CD4-positive, alpha-beta T cell treated with Interleukin-2 at 100 ng/mL for 4 hours (primary cell): ENCODE data around the gene CYP26C1.
"Not testable (repeated sequence)": the region's sequence is repeated elsewhere in the genome, so short reads cannot be mapped to it uniquely, and the experiment has no call there.

Experiments used
- DNase-seq: peaks from one replicate; pipeline ENCODE4 v3.0.0-alpha.2; 2020; ENCODE audit warnings: low spot score

The CYP26C1 gene

GRCh38 chr10:93076871-93077270 lies 16.3 kb downstream of the CYP26C1 start:
- DNase-seq, result no peak

GRCh38 chr10:93077860-93078337 lies 17.3 kb downstream of the CYP26C1 start:
- no peak for DNase-seq

- DNase-seq, result no peak
Measured at GRCh38 chr10:93079663-93080349, 19.2 kb downstream of the CYP26C1 start.

- peak; percentile 52 for DNase-seq
Measured at GRCh38 chr10:93080350-93081046, 19.9 kb downstream of the CYP26C1 start.

- no peak for DNase-seq
Measured at GRCh38 chr10:93081318-93081717, 20.7 kb downstream of the CYP26C1 start.

GRCh38 chr10:93081834-93082233 lies 21.2 kb downstream of the CYP26C1 start:
- no peak for DNase-seq

- DNase-seq, result no peak
Measured at GRCh38 chr10:93083743-93084539, 23.3 kb downstream of the CYP26C1 start.

- no peak for DNase-seq
Measured at GRCh38 chr10:93085272-93085859, 24.8 kb downstream of the CYP26C1 start.

- DNase-seq, result no peak
Measured at GRCh38 chr10:93086289-93086688, 25.7 kb downstream of the CYP26C1 start.

GRCh38 chr10:93087846-93088245 lies 27.2 kb downstream of the CYP26C1 start:
- DNase-seq, result no peak

GRCh38 chr10:93088466-93088865 lies 27.9 kb downstream of the CYP26C1 start:
- DNase-seq, result no peak

- no peak for DNase-seq
Measured at GRCh38 chr10:93090619-93091018, 30.0 kb downstream of the CYP26C1 start.

GRCh38 chr10:93091960-93092359 lies 31.4 kb downstream of the CYP26C1 start:
- no peak for DNase-seq

GRCh38 chr10:93095225-93095624 lies 34.6 kb downstream of the CYP26C1 start:
- no peak for DNase-seq

- DNase-seq, result no peak
Measured at GRCh38 chr10:93096901-93097300, 36.3 kb downstream of the CYP26C1 start.

- DNase-seq, result no peak
Measured at GRCh38 chr10:93097386-93097785, 36.8 kb downstream of the CYP26C1 start.

- no peak for DNase-seq
Measured at GRCh38 chr10:93098816-93099215, 38.2 kb downstream of the CYP26C1 start.

- DNase-seq, result no peak
Measured at GRCh38 chr10:93099670-93100069, 39.1 kb downstream of the CYP26C1 start.

GRCh38 chr10:93101148-93101547 lies 40.5 kb downstream of the CYP26C1 start:
- not testable (repeated sequence) for DNase-seq

- no peak for DNase-seq
Measured at GRCh38 chr10:93103953-93104352, 43.4 kb downstream of the CYP26C1 start.

- DNase-seq, result no peak
Measured at GRCh38 chr10:93106631-93107072, 46.1 kb downstream of the CYP26C1 start.

- DNase-seq, result no peak
Measured at GRCh38 chr10:93110472-93111146, 50.0 kb downstream of the CYP26C1 start.
